Right kidney (tissue), 1 donor: ENCODE results near the gene RIMKLA.

Source experiments
- DNase-seq: peaks from one replicate; pipeline ENCODE4 v3.0.0-alpha.2; 2016

RIMKLA gene

DNA sequence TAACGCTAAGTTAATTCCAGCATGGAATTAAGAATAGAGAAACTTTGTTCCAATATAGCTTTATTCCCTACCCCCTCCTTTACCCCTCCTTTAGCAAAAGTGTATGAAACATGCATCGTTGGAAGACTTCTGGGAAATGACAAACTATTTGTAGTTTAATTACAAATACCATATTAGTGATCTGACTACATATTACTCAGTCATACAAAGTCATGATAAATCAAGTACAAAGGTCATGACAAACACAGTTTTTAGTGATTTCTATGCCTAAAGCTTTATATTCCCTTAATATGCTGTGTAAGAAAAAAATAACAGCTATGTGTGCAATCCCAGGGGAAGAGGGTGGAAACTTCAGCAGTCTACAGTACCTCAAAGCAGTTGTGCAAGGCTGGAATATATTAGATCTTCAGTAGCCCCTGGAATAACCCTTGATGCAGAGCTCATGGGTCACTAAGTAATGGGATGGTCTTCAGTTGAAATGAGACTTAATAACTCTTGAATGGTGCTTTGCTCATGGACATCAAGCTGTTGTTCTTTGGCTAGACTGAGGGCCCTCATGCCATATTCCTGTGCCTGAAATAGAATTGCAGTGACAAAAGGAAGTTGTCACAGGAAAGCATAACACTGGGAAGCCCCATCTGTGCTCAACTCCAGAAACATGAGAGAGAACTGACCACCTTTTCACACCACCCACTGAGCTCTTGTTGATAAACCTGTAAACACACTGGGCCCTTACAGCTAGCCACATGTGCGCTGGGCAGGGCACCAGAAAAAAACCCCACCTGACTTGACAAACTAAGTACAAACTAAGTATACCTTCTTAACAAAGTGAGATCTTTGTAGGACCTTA is 49.9 kb downstream of the RIMKLA start:
- DNase-seq = no peak

DNA sequence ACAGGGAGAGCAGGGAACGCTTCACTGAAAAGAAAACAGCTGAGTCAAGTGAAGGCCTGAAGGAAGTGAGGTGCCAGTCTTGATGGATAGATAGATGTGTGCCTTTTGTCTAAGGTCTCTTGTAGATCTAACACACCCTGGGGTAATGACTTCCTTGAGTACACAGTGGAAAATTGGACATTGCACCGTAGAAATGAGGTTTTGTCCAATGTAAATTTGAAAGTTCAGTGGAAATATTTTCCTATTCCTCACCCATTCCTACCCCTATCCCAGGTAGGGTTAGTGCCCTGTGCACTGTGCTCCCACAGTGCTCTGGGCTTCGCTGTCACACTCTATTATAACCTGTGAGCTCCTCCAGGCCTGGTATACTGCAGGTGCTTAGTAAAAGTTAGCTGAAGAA is 50.9 kb downstream of the RIMKLA start:
- no peak for DNase-seq

DNA sequence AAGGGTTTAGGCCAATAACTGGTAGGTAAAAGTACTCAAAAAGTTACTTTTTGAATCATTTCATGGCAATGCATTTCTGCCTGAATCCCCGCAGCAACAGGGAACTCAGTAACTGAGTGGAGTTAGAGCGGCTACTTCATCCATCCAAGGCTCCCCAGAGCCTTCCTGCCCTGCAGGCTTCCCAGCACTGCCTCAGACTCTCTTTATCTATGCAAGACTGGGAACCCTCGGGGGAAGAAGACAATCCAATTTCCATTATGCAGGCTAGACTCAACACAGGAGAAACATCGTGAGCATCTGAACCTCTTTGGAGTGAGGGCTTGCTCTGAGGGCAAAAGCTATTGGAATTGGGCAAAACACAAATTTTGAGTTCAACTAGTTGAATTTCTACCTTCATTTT is 52.1 kb downstream of the RIMKLA start:
- DNase-seq = no peak

DNA sequence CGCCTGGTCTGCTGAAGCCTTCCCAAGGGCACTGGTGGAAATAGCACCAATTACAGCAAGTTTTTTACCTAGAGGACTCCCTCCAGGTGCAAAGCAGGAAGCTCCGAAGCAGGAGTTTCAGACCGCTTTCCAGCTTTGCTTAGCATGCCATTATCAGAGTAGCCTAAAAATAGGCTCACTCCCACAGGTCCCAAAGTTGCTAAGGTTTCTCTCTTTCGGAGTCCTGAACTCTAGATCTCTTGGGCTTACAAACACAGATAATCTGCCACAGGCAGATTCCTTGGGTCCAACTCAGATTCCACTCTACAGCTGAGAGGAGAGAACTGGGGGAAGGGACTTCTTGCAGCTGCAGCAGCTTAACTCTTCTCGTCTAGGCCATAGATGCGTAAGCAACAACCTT is 52.8 kb downstream of the RIMKLA start:
- no peak for DNase-seq

DNA sequence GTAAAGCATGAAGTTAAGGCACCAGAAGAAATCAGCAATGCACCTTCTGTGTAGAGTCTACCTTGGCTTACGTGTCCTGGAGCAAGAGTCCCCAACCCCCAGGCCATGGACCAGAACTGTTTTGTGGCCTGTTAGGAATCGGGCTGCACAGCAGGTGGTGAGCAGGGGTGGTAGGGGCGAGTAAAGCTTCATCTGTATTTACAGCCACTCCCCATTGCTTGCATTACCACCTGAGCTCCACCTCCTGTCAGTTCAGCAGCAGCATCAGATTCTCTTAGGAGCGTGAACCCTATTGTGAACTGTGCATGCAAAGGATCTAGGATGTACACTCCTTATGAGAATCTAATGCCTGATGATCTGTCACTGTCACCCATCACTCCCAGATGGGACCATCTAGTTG is 53.7 kb downstream of the RIMKLA start:
- DNase-seq = no peak

DNA sequence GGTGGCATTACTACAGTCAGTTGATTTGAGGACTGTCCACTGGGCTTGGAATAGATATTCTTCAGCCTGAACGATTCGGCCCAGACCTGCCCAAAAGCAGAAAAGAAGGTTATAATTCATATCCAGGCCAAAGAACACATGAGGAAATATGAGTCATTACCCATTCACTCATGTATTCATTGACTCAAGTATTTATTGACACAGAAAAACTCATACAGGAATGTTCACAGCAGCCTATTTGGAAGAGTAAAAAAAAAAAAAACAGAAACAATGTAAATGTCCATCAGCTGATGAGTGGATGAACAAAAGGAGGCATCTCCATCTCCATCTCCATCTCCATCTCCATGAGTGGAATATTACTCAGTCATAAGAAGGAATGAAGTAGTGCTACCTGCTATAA is 59.3 kb downstream of the RIMKLA start:
- no peak for DNase-seq

DNA sequence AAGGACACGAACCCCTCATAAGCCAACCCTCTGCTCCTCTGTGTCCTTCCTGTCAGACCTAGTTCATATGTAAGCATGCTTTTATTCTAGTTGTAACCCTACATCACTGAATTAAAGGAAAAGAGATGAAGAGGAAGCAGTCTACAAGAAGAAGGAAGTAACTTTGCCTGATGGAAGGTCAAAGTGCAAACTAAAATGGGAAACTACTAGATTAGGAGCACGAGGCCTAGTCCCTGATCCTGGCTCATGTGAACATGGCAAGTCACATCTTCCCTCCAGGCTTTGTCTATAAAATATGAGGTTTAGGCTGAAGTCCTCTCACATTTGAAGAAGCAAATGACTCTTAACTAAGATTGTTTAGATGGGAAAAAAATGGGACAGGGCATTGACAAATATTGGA is 62.1 kb downstream of the RIMKLA start:
- DNase-seq = no peak

DNA sequence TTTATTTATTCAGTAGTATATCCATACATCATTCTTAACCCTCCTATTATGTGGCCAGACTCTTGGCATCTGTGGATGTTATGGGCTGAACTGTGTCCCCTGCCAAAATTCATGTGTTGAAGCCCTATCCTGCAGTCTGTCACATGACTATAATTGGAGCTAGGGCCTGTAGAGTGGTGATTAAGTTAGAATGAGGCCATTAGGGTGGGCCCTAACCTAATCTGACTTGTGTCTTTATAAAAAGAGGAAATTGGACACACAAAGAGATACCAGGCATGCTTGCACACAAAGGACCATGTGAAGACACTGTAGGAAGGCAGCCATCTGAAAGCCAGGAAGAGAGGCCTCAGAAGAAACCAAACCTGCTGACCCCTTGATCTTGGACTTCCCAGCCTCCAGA is 68.7 kb downstream of the RIMKLA start:
- DNase-seq = no peak

DNA sequence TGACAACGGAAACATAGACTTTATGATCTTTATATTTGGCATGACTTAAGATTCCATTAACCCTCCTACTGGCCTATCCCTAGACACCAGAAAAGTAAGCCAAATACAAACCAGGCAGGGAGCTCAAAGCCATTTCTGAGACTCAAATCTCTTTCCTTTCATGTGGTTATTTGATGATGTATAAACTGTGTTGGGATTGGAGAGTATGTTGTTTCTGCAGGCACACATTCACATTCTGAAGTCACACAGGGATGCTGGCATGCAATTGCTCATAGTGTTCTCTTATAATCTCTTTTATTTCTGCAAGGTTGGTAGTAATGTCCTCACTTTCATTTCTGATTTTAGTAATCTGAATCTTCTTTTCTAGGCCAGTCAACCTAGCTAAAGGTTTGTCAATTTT is 69.5 kb downstream of the RIMKLA start:
- no peak for DNase-seq

DNA sequence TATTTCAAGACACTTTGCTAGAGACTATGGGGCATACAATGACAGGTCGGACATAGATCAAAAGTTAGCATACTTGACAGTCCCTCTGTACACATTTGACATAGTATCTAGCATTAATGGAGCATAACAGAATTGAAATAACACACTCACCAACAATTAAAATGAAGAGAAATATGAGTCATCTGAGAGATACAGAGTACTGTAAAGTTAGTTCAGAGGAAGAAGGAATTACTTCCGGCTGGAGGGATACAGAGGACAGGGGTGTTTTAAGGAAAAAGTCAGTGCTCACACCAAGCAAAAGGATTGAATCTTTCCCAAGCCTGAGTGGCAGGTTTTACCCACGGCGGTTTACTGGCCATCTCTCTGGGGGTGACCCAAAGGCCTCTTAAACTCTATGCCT is 72.8 kb downstream of the RIMKLA start:
- no peak for DNase-seq

DNA sequence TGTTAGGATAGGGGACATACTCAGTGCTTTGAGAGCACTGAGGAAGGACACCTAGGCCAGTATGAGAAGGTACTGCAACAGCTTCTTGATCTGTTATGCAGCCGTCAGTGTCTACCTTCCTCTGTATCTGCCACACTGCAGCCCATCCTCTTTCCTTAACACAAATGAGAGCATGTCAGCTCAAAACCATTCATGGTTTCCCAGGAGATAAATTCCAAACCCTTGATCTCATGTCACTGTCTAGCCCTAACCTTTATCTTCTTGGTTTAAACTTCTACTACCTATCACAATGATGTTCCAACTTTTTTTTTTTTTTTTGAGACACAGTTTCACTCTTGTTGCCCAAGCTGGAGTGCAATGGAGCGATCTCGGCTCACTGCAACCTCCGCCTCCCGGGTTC is 73.8 kb downstream of the RIMKLA start:
- no peak for DNase-seq

DNA sequence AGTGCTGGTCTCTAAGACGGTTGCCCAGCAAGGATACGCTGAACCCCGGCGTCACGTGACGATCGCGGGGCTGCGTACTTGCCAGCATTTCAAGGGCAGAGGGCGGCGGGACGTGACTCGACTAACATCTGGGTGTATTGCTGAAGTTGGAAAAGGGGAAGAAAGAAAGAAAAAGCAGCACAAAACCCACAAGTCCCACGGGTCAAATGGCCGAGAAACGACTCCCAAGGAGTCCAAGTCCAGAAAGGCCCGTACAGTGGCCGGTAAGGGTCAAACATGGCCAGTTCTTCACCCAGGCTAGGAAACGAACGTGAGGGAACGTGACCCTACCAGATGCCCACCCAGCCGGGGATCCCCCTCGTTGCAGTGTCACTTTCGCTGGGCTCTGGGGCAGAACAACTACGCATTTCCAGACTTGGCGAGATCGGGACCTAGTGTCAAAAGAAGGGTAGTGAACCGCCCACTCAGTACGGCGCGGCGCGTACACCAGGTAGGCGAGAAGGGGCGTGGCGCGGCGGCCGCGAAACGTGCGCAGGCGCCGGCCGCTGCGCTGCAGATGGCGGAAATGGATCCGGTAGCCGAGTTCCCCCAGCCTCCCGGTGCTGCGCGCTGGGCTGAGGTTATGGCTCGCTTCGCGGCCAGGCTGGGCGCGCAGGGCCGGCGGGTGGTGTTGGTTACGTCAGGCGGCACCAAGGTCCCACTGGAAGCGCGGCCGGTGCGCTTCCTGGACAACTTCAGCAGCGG is 75.6 kb downstream of the RIMKLA start, which contains the start of the genes PPCS and ZMYND12:
Gene PPCS (plus strand): TSS at position 534 of the 744 bp plus-strand sequence. CDS start 23 bp downstream, at position 557.
Gene ZMYND12 (minus strand): TSS at position 13 of the 744 bp plus-strand sequence. CDS start 25 bp downstream, outside the sequence.
- DNase-seq = peak; percentile 99

DNA sequence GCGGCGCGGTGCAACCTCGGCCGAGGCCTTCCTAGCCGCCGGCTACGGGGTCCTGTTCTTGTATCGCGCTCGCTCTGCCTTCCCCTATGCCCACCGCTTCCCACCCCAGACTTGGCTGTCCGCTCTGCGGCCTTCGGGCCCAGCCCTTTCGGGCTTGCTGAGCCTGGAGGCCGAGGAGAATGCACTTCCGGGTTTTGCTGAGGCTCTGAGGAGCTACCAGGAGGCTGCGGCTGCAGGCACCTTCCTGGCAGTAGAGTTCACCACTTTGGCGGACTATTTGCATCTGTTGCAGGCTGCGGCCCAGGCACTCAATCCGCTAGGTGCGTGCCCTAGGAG is 76.1 kb downstream of the RIMKLA start:
- DNase-seq = no peak

DNA sequence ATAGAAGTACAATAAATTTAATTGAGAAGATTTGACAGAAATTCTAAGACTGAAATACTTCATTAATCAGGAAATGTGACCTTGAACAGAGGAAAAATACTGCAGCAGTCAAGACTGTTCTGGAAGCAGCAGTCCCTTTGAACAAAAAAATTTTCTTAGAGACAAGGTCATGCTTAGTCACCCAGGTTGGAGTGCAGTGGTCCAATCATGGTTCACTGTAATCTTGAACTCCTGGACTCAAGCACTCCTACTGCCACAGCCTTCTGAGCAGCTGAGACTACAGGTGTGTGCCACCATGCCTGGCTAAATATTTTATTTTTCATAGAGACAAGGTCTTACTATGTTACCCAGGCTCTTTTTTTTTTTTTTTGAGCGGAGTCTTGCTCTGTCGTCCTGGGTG is 80.6 kb downstream of the RIMKLA start:
- no peak for DNase-seq

DNA sequence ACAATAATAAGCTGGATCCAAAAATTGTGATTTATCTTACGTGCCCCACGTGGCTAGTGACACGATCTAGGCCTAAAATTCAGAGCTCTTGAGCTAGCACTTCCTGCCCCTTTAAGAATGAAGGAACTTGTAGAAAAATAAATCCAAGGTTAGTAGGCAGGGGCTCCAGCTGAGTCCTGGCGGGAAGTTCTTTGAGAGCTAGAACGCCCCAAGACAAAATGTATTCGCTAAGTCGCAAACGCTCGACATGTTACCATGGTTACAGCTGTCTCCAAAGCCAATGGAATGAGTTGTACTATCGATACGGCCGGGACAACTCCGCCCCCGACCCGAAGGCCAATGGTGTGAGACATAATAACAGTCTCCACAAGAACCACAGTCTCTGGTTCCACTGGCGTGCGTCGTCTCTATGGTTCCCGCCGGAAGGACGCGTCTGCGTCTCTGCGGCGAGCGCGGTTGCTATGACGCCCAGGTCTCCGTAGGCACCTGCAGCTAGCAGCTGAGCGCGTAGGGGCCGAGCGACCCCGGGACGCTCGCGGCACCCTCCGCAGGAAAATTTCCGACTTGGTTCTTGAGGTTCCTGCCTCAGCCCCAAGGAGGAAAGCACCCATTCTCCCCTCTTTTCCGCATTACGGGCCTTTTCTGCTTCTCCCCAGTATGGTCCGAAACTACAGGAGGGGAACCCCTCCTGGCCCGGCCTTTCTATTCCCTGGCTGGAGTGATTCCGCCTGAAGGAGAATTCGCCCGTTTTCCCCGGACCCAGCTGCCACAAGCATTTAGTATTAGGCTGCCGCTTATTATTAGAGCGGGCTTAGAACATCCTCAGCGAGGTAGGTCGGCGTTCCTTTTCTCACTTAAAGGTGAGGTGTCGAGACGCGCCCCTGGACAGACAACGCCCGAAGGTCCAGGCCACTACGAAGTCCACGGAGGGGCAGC is 82.5 kb downstream of the RIMKLA start, which contains the start of gene CCDC30:
Gene CCDC30 (plus strand): TSS at position 459 of the 936 bp plus-strand sequence. CDS start 17,266 bp downstream, outside the sequence.
- DNase-seq = peak; percentile 90

DNA sequence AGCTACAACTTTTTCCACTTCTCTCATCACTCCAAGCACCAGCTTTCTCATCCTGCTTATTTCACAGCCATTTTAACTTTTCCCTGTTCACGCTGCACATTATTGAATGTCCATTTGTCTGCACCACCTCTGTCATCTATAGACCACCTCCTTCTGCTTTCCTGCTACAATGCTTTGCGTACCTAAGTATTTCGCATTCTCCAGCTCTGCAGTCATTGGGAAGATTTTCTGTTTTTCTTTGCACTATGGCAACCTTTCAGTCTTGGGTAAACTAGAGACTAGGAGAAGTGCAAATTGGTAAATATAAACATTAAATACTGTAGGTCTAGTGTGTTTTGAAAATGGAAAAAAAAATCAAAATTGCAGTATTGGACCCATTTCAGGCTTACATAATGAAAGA is 83.3 kb downstream of the RIMKLA start:
- DNase-seq = no peak

DNA sequence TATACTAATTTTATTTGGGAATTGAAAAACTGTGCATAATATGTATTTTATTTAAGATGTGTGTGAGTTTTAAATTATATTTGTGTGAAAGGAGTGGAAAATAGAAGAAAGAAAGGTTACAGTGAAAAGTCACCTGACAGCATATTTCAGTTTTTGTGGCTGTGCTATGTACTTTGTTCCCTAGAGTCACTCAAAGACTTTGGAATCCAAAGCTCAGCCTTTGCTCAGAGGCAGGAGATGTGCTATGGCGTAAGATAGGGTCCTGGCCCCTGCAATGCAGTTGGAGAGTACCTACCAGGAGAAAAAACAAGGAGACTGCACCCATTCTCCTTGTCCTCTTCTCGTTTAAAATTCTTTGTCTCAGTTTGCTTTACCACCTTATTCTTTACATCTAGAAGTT is 85.4 kb downstream of the RIMKLA start:
- no peak for DNase-seq

DNA sequence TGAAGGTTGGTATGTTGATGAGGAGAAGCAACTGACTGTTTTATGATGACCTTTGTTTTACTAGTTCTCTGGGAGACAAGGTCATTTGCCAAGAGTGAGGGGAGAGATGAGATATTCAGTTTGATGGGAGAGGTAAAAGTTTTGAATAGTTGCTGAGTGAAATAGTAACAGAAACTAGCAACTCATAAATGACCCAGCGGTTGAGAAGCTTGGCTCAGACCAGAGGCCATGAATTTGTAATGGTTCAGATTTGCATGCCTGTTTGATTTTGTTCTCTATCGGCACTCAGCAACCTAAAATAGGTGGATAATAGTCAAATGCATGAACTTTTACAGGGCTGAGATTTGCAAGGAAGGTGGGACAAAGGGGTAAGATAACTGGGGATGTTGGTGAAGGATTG is 89.1 kb downstream of the RIMKLA start:
- DNase-seq = no peak
